T1000 (cell line): ENCODE results near the gene OR11H6.
"Not testable (repeated sequence)": the region's sequence is repeated elsewhere in the genome, so short reads cannot be mapped to it uniquely, and the experiment has no call there.

ENCODE experiments used
- DNase-seq: peaks from one replicate; lab custom pipeline; 2025; ENCODE audit warnings: mixed read lengths; lab: John Stamatoyannopoulos, UW

OR11H6 gene, protein sequence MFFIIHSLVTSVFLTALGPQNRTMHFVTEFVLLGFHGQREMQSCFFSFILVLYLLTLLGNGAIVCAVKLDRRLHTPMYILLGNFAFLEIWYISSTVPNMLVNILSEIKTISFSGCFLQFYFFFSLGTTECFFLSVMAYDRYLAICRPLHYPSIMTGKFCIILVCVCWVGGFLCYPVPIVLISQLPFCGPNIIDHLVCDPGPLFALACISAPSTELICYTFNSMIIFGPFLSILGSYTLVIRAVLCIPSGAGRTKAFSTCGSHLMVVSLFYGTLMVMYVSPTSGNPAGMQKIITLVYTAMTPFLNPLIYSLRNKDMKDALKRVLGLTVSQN

GRCh38 chr14:20223410-20223809 is at the start of gene OR11H6:
Gene OR11H6, plus strand, starts transcription at chr14:20223710. Its CDS starts 0 bp downstream, at chr14:20223710.
- DNase-seq: no peak

GRCh38 chr14:20174205-20174604 is 49.3 kb upstream of the OR11H6 start:
- not testable (repeated sequence) for DNase-seq

GRCh38 chr14:20176330-20176729 is 47.2 kb upstream of the OR11H6 start:
- DNase-seq: no peak

- no peak for DNase-seq
These were observed 46.0 kb upstream of the OR11H6 start for GRCh38 chr14:20177433-20177974.

GRCh38 chr14:20179218-20179617 is 44.3 kb upstream of the OR11H6 start:
- no peak for DNase-seq

GRCh38 chr14:20179880-20180279 is 43.6 kb upstream of the OR11H6 start:
- DNase-seq: no peak

DNA sequence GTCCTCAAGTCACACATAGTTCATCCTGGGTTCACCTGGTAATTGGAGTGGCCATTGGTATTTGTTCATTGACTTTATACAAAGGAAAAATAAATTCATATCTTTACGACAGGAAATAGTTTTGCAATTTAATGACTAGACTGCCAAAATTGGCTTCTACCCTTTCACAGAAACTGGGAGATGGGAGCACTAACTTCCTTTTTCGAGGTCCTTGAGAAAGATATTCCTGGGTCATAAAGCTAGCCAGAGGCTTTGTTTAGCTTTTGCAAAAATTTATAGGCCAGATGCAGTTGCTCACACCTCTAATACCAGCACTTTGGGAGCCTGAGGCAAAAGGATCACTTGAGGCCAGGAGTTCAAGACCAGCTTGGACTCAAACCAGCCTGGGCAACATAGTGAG is 43.0 kb upstream of the OR11H6 start:
- no peak for DNase-seq

DNA sequence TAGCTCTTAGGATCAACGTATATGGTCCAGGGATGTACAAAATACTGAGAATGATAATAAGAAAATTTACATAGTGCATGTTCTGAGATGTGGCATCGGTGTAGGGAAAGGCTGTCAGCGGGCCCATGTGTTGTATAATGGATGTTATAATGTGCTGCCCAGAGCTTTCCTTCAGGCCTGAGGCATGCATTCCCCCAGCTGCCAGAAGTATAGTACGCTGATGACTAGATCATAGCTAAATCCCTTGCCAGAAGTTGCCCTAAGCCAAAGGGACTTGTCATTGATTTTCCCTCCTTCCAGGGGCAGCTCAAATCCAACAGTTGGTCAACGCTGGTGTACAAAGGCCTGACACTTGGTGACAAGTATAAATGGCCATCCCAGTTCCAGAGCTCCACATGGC is 39.3 kb upstream of the OR11H6 start:
- DNase-seq: no peak

- DNase-seq: no peak
These were observed 32.9 kb upstream of the OR11H6 start, which contains the start of gene OR11G2 for GRCh38 chr14:20190596-20190995. Gene OR11G2, plus strand, starts transcription at chr14:20190896. Its CDS starts 6,542 bp downstream, at chr14:20197438.

- DNase-seq: no peak
These were observed 32.1 kb upstream of the OR11H6 start for GRCh38 chr14:20191396-20191795.

DNA sequence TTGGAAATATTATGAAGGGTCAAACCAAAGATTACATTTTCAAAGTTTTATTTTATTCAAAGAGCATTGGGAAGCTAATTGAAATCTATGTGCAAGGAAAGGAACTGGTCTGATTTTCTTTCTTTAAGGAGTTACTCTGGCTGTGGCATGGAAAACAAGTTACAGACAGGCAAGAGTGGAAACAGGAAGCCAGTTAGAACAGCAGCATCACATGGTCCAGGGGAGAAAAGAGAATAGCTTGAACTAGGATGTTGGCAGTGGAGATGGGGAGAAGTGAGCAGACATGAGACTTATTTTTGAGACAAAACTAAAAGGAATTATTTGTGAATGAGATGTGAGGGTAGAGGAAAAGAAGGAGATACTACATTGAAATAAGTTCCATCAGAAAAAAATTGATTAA is 29.4 kb upstream of the OR11H6 start:
- DNase-seq: no peak

DNA sequence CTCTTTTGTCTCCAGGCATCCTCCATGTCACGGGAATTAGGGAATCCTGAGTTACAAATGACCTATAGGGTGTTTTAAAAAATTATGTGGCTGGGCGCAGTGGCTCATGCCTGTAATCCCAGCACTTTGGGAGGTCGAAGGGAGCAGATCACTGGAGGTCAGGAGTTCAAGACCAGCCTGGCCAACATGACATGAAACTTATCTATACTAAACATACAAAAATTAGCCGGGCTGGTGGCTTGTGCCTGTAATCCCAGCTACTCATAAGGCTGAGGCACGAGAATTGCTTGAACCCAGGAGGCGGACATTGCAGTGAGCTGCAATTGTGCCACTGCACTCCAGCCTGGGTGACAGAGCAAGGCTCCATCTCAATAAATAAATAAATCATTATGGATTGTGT is 28.3 kb upstream of the OR11H6 start:
- not testable (repeated sequence) for DNase-seq

- DNase-seq: no peak
These were observed 27.6 kb upstream of the OR11H6 start for GRCh38 chr14:20195911-20196310.

DNA sequence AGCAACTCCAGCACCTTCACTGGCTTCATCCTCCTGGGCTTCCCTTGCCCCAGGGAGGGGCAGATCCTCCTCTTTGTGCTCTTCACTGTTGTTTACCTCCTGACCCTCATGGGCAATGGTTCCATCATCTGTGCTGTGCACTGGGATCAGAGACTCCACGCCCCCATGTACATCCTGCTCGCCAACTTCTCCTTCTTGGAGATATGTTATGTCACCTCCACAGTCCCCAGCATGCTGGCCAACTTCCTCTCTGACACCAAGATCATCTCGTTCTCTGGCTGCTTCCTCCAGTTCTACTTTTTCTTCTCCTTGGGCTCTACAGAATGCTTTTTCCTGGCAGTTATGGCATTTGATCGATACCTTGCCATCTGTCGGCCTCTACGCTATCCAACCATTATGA is 26.1 kb upstream of the OR11H6 start:
- no peak for DNase-seq

GRCh38 chr14:20198991-20199390 is 24.5 kb upstream of the OR11H6 start:
- DNase-seq: no peak

- no peak for DNase-seq
These were observed 18.8 kb upstream of the OR11H6 start for GRCh38 chr14:20204721-20205120.

DNA sequence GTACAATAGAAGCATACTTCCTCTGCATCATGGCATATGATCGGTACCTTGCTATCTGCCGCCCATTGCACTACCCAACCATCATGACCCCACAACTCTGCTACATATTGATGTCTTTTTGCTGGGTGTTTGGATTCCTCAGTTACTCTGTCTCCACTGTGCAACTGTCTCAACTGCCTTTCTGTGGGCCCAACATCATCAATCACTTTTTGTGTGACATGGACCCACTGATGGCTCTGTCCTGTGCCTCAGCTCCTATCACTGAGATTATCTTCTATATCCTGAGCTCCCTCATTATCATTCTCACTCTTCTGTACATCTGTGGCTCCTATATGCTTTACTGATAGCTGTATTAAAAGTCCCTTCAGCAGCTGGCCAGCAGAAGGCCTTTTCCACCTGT is 13.9 kb upstream of the OR11H6 start:
- DNase-seq: no peak

DNA sequence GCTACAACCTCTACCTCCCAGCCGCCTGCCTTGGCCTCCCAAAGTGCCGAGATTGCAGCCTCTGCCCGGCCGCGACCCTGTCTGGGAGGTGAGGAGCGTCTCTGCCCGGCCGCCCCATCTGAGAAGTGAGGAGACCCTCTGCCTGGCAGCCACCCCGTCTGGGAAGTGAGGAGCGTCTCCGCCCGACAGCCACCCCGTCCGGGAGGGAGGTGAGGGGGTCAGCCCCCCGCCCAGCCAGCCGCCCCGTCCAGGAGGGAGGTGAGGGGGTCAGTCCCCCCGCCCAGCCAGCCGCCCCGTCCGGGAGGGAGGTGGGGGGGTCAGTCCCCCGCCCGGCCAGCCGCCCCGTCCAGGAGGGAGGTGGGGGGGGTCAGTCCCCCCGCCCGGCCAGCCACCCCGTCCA is 11.1 kb upstream of the OR11H6 start:
- DNase-seq: not testable (repeated sequence)

DNA sequence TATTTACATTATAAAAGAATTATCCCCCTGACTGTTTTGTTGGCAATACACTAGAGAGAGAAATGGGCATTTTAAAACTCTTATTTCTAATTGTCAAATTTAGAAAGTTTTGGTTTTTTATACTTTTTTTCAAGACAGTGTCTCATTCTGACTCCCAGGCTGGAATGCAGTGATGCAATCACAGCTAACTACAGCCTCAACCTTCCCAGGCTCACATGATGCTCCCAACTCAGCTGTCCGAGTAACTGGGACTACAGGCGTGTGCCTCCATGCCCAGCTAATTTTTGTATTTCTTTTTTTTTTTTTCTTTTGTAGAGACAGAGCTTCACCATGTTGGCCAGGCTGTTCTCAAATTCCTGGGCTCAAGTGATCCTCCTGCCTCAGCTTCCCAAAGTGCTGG is 8.3 kb upstream of the OR11H6 start:
- DNase-seq: no peak

- DNase-seq: no peak
These were observed 4.5 kb upstream of the OR11H6 start for GRCh38 chr14:20219033-20219432.

GRCh38 chr14:20228681-20229080 is 5.2 kb downstream of the OR11H6 start, which contains the start of gene OR11H7:
Gene OR11H7, plus strand, starts transcription at chr14:20228981.
- no peak for DNase-seq

DNA sequence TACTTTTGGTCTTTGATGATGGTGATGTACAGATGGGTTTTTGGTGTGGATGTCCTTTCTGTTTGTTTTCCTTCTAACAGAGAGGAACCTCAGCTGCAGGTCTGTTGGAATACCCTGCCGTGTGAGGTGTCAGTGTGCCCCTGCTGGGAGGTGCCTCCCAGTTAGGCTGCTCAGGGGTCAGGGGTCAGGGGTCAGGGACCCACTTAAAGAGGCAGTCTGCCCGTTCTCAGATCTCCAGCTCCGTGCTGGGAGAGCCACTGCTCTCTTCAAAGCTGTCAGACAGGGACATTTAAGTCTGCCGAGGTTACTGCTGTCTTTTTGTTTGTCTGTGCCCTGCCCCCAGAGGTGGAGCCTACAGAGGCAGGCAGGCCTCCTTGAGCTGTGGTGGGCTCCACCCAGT is 11.9 kb downstream of the OR11H6 start:
- DNase-seq: not testable (repeated sequence)

DNA sequence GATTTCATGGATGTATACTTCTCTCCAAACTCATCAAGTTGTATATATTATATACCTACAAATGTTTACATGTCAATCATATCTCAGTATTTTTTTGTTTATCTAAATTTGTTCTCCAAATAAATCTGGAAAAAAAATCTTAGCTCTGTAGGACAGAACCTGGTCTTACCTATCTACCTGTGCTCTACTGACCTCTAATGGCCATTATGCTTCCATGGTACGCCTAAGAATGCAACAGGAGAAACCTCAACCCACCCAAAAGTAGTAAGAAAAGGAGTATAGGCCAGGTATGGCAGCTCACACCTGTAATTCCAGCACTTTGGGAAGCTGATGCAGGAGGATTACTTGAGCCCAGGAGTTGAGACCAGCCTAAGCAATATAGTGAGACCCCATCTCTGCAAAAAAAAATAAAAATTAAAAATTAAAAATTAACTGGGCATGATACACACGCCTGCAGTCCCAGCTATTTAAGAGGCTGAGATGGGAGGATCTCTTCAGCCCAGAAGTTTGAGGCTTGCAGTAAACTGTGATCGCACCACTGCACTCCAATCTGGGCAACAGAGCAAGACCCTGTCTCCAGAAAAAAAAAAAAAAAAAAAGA is 24.2 kb downstream of the OR11H6 start:
- no peak for DNase-seq
